GM19238 (cell line): ENCODE data around the gene HSD17B4.
"Not testable (repeated sequence)": the region's sequence is repeated elsewhere in the genome, so short reads cannot be mapped to it uniquely, and the experiment has no call there.

Experiments
- DNase-seq: peaks from one replicate; pipeline ENCODE4 v3.0.0; 2011; ENCODE audit warnings: low spot score; ENCODE audit not compliant: insufficient read length

Gene HSD17B4

DNA sequence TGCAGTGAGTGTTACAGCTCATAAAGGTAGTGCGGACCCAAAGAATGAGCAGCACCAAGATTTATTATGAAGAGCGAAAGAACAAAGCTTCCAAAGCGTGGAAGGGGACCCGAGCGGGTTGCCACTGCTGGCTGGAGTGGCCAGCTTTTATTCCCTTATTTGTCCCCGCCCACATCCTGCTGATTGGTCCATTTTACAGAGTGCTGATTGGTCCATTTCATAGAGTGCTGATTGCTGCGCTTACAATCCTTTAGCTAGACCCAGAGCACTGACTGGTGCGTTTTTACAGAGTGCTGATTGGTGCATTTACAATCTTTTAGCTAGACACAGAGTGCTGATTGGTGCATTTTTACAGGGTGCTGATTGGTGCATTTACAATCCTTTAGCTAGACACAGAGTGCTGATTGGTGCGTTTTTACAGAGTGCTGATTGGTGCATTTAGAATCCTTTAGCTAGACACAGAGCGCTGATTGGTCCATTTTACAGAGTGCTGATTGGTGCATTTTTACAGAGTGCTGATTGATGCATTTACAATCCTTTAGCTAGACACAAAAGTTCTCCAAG lies 19.5 kb upstream of the HSD17B4 start:
- not testable (repeated sequence) for DNase-seq

DNA sequence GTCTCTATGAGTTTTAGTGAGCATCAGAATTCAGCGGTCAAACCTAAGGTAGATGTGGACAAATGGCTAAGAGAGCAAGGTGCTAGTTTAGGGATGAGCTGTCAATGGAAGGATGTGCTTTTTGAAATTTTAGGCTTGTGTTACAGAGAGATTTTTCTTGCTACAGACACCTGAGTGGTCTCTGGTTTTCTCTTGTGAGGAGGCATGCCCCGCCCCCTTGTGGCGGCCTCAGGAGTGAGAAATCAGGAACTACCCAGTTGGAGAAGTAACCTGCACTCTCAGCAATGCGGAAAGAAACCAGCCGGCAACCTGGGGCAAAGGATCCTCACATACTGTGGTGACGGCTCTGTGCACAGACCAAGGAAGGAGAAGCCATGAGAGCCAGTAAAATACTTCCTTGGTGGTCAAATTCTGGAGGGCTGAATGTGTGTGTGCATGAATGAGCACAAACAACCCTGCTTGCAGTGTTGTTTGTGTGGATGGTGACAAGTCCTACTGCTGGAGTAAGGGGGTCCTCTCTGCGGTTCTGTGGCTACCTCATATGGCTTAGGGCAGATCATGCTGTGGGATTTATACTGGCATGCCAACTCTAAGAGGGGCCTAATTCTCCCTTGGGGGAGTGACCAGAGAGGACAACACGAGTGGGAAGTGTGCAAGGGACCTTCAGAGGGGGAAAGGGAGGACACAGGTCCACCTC lies 16.7 kb upstream of the HSD17B4 start:
- no peak for DNase-seq

DNA sequence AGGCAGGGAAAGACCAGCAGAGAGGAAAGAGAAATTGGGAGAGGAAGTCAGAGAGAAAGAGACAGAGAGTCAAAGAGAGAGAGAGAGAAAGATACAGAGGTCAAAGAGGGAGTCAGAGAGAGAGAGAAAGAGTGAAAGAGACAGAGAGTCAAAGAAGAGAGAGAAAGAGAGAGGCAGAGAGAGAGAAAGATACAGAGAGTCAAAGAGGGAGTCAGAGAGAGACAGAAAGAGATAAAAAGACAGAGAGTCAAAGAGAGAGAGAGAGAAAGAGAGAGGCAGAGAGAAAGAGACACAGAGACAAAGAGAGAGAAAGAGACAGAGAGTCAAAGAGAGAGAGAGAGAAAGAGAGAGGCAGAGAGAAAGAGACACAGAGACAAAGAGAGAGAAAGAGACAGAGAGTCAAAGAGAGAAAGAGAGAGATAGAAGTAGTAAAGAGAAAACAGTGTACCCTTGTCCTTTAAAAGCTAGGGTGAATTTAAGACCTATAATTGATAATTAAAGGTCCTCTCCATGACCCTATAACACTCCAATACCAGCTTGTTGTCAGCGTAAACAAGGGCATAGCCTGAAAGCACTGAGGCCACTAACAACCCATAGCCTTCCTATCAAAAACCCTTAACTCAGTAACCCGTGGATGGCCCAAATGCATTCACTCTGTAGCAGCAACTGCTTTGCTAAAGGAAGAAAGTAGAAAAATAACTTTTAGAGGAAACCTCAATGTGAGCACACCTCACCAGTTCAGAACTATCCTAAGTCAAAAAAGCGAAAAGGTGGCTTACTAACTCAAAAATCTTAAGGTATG lies 14.3 kb upstream of the HSD17B4 start:
- not testable (repeated sequence) for DNase-seq

DNA sequence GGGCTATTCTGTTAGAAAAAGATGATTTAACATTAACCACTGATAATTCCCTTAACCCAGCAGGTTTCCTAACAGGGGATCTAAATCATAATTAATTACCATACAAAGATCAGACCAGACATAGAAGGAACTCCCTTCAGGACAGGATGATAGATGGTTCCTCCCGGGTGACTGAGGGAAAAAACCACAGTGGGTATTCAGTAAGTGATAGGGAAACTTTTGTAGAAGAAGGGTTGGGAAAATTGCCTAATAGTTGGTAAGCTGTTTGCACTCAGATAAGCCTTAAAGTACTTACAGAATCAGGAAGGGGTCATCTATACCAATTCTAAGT lies 13.7 kb upstream of the HSD17B4 start:
- DNase-seq, result not testable (repeated sequence)

DNA sequence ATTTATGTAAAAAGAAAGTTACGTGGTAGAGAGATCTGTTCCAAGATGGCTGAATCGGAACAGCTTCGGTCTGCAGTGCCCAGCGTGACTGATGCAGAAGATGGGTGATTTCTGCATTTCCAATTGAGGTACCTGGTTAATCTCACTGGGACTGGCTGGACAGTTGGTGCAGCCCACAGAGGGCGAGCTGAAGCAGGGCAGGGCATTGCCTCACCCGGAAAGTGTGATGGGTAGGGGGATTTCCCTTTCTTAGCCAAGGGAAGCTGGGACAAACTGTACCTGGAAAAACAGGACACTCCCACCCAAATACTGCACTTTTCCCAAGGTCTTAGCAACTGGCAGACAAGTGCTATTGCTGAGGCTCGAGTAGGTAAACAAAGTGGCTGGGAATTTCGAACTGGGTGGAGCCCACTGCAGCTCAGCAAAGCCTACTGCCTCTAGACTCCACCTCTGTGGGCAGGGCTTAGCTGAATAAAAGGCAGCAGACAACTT lies 13.1 kb upstream of the HSD17B4 start:
- DNase-seq, result no peak

DNA sequence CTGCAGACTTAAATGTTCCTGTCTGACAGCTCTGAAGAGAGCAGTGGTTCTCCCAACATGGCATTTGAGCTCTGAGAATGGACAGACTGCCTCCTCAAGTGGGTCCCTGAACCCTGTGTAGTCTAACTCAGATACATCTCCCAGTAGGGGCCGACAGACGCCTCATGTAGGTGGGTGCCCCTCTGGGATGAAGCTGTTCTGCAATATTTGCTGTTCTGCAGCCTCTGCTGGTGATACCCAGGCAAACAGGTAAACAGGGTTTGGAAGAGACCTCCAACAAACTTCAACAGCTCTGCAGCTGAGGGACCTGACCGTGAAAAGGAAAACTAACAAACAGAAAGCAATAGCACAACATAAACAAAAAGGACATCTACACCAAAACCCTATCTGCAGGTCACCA lies 12.7 kb upstream of the HSD17B4 start:
- not testable (repeated sequence) for DNase-seq

DNA sequence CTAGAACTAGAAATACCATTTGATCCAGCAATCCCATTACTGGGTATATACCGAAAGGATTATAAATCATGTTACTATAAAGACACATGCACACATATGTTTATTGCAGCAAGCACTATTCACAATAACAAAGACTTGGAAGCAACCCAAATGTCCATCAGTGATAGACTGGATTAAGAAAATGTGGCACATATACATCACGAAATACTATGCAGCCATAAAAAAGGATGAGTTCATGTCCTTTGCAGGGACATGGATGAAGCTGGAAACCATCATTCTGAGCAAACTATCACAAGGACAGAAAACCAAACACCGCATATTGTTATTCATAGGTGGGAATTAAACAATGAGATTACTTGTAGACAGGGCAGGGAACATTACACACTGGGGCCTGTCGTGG lies 7.7 kb upstream of the HSD17B4 start:
- not testable (repeated sequence) for DNase-seq

DNA sequence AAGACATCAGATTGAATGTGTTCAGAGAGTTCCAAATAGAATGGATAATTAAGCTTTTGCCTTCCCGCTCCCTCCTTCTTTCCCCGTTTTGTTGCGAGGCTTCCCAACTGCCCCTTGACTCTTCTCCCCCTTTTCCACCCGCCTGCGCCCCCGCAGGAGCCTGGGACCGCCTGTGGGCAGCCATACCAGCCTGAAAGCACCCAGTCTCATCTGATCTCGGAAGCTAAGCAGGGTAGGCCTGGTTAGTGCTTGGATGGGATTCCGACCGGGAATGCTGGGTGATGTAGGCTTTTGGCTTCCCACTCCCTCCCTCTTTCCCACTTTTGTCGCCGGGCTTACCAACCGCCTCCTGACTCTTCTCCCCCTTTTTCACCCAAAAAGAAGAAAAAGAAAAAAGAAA lies 6.8 kb upstream of the HSD17B4 start:
- no peak for DNase-seq

DNA sequence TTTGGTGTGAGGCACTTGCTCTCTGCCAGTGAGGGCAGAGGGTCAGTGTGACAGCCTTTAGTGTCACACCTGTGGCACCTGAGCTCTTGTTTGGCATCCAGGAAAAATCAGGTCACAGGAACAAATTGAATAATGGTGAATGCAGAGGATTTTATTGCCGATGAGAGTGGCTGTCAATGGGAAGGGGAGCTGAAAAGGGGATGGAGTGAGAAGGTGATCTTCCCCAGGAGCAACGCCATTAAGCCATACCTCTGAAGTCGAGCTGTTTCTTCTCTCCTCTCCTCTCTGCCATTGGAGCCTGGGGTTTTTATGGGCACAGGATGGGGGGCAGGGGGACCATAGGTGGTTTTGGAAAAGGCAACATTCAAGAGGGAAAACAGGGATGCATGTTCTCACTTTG lies 2.4 kb upstream of the HSD17B4 start:
- no peak for DNase-seq

DNA sequence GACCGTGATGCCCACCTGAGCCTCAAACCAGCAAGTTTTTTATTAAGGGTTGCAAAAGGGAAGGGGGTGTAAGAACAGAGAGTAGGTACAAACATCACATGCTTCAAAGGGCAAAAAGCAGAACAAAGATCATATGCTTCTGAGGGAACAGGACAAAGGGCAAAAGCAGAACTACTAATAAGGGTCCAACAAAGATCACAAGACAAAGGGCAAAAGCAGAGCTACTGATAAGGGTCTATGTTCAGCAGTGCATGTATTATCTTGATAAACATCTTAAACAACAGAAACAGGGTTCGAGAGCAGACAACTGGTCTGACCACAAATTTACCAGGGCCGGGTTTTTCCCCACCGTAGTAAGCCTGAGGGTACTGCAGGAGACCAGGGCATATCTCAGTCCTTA lies 1.7 kb upstream of the HSD17B4 start:
- DNase-seq, result not testable (repeated sequence)

DNA sequence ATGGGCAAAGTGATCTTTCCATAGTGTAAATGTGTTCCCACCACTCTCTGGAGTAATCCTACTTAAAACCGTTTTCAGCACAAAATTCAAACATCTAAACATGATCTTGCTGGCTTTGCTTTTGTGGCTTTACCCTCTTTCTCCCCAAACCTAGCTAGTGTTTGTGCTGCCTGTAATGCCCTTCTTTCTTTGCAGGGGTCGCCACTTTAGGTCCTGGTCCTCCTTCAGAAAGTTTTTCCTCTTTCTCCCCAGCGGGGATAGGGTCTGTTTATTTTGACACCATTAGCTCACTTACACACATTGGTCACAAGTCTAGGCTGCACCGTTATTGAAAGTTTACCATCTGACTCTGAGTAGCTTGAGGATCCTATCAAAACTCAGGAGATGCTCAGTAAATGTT lies 736 bp upstream of the HSD17B4 start:
- DNase-seq, result no peak

DNA sequence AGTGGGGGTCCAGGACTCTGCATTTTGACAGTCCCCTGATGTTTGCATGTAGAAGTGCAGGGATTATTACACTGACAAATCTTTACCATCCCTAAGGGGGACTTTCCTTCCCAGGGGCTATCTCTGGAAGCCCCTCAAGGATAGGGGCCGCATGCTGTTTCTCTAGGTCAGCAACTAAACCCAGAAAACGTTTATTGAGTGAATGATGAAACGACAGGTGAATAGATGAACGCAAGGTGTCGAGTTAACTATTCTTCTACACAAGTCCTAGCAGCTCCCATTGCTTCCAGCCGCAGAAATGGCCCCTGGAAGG lies 281 bp upstream of the HSD17B4 start:
- DNase-seq, result no peak

DNA sequence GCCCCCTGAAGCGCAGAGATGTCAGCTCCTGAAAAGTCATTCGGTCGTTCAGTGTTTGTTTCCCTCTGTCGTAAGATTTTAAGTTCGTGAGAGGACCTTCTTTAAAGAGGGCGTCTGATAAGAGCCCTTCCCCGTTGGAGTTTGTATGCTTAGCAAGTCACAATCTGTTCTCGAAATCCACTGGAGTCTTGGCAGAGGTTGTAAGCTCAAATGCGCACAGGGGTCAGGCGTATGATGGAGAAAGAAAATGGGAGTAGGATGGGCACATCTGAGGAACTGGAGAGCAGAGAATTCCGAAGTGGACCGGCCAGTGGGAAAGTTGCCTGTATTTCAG lies 710 bp downstream of the HSD17B4 start:
- DNase-seq, result no peak

DNA sequence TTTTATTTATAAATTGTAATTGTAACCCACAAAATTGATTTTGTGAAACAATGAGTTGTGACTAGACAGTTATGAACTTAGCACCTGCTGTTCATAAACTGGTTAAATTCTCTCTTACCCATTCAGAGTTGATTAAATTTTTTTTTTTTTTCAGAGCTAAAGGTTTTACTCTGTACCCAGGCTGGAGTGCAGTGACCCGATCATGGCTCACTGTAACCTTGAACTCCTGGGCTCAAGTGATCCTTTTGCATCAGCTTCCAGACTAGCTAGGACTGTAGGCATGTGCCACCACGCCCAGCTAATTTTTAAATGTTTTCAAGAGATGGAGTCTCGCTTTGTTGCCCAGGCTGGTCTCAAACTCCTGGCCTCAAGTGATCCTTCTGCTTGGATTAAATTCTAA lies 1.9 kb downstream of the HSD17B4 start:
- DNase-seq, result no peak

DNA sequence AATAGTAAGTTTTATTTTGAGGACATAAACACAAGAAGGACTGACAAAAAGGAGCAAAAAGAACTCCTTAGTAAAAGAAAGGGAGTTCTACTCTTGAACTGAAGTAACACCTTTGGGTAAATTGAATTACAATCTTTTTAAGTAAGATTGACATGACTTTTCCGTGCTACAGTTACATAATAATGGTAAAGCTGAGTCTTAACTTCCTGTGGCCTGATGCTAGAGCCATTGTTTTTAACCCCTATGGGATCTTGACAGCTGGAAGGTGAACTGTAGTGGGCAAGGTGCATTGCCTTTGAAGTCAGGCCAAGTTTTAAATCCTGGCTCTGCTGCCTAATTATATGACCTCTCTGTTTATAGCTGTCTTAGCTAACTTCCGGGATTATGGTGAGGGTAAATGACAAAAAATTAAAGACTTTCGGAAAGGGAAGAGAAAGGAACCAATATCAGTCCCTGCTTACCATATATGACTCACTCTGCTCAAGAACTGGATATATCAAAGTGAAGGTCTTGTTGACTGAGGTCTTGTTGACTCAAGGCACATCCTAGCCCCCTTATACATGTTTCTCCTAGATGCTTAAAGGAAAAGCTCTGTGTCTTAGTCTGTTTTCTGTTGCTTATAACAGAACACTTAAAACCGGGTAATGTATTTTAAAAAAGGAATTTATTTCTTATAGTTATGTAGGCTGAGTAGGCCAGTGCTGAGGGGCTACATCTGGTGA lies 6.8 kb downstream of the HSD17B4 start:
- DNase-seq, result no peak

DNA sequence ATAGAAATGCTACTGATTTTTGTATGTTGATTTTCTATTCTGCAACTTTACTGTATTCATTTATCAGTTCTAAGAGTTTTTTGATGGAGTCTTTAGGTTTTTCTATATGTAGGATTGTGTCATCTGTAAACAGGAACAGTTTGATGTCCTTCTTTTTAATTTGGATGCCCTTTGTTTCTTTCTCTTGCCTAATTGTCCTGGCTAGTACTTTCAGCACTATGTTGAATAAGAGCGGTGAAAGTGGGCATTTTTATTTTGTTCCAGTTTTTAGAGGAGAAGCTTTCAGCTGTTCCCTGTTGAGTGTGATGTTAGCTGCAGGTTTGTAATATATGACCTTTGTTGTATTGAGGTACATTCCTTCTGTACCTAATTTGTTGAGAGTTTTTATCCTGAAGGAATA lies 13.3 kb downstream of the HSD17B4 start:
- no peak for DNase-seq

DNA sequence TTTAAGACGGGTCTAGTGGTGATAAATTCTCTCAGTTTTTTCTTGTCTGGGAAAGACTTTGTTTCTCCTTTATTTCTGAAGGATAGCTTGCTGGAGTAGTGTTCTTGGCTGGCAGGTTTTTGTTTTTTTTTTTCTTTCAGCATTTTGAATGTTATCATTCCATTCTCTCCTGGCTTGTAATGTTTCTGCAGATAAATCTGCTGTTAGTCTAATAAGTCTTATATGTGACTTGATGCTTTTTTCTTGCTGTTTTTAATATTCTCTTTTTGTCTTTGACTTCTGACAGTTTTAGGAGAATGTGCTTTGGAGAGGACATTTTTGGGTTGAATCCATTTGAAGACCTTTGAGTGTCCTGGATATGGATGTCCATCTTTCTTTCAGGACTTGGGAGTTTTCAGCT lies 16.0 kb downstream of the HSD17B4 start:
- DNase-seq, result no peak

DNA sequence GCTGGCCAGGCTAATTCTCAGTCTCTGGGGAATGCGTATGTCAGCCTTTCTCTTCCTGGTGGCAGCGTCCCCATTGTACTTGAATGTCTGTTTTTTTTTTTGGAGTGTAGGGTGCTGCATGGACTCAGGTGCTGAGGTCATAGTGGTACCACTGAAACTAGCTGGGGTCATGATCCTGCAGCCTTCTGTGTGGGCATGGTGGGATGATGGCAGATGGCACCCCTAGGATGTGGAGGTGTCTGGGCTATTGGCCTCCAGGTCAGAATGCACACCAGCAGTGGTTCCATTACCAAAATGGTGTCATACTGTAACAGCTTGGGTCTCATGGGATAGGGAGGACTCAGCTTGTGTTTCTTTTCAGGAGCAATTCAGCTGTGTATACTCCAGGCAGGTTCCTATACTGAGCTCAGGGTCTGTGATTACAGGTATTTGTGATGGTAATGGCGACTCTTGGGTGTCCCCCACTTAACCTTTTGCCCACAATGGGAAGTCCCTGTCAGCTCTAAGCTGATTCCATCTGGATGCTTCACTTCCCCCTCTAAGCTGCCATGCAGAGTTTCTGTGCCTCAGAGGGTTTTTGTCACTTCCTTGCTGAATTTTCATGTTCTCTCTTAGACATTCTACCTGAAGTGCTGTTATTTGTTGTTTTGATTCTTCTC lies 17.9 kb downstream of the HSD17B4 start:
- no peak for DNase-seq

DNA sequence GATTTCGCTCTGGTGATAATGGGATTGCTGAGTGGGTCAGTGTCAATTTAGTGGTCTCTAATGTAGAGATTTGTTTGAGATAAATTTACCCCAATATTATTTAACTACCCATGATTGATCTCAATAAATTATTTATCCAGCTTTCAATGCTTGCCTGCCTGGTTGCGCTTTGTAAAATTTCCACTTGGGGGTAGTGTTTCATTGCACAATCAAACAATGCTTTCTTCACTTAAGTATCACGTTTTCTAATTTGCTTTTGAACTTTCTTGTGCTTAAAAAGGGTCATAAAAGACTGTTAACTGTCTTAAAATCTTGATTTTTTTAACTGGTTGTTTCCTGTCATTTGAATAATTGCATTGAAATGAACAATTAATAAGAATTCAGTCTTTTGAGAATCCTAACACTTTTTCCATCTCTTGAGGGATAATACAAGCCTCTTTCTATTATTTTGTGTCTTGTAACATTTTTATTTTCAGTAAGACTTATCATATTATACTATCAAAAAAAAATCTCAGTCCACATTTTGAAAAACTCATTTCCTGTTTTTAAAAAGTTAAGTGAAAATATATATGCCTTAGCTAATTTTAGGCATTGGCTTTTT lies 18.7 kb downstream of the HSD17B4 start:
- no peak for DNase-seq

DNA sequence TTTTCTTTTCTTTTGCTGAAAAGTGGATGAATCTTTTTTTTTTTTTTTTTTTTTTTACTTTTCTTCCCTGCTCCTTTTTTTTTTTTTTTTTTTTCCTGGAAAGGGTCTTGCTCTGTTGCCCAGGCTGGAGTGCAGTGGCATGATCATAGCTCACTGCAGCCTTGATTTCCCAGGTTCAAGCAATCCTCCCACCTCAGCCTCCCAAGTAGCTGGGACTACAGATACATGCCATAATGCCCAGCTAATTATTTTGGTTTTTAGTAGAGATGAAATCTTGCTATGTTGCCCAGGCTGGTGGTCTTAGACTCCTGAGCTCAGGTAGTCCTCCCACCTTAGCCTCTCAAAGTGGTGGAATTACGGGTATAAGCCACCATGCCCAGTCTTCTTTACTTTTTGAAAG lies 20.9 kb downstream of the HSD17B4 start:
- no peak for DNase-seq

DNA sequence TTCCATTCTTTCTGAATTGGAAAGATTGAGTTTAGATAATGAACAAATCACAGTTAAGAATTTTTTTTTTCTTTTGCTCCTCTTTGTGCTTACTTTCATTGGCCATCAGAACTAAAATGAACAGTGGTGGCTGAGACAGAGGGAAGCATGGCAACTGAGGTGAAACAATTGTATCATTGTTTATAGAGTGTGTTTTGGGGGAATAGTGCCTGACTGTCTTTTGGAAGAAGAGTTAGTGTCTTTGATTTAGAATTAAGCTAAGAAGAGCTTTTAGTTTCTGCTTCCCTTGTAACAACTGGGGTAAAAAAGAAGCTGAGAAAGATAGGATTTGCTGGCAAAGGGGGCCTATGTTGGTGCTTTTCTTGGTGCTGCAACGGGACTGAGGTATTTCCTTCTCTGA lies 24.0 kb downstream of the HSD17B4 start:
- DNase-seq, result no peak
